HG03025 (cell line): Measurements from ENCODE around the gene FARP1.

Experiments
- ATAC-seq: cut with Tn5 transposase; IDR thresholded peaks from one replicate; pipeline ENCODE4 v1.9.1; 2021; ENCODE audit warnings: mild to moderate bottlenecking, moderate library complexity; ENCODE audit not compliant: unreplicated experiment, low FRiP score

The FARP1 gene

GRCh38 chr13:98450026-98450425 is 307.1 kb downstream of the FARP1 start:
- ATAC-seq: no peak

GRCh38 chr13:98450539-98451111 is 307.7 kb downstream of the FARP1 start:
- no peak for ATAC-seq

GRCh38 chr13:98451676-98452470 is 309.0 kb downstream of the FARP1 start:
- no peak for ATAC-seq

- ATAC-seq: no peak
Measured at GRCh38 chr13:98452851-98453843, 310.3 kb downstream of the FARP1 start.

GRCh38 chr13:98454389-98454881 is 311.5 kb downstream of the FARP1 start:
- ATAC-seq: no peak

GRCh38 chr13:98456413-98456845 is 313.5 kb downstream of the FARP1 start:
- ATAC-seq: no peak

- no peak for ATAC-seq
Measured at GRCh38 chr13:98457053-98457452, 314.2 kb downstream of the FARP1 start.

- ATAC-seq: no peak
Measured at GRCh38 chr13:98458431-98458830, 315.5 kb downstream of the FARP1 start.

GRCh38 chr13:98459171-98459681 is 316.3 kb downstream of the FARP1 start:
- no peak for ATAC-seq

- no peak for ATAC-seq
Measured at GRCh38 chr13:98459721-98460370, 317.0 kb downstream of the FARP1 start.

- ATAC-seq: no peak
Measured at GRCh38 chr13:98460516-98460915, 317.6 kb downstream of the FARP1 start.

GRCh38 chr13:98461486-98462240 is 318.8 kb downstream of the FARP1 start:
- ATAC-seq: no peak

- ATAC-seq: no peak
Measured at GRCh38 chr13:98462241-98462882, 319.5 kb downstream of the FARP1 start.

GRCh38 chr13:98462946-98463345 is 320.1 kb downstream of the FARP1 start:
- ATAC-seq: no peak

- no peak for ATAC-seq
Measured at GRCh38 chr13:98466634-98467236, 323.8 kb downstream of the FARP1 start.

GRCh38 chr13:98467263-98467985 is 324.5 kb downstream of the FARP1 start:
- ATAC-seq: no peak

GRCh38 chr13:98468361-98468760 is 325.5 kb downstream of the FARP1 start:
- no peak for ATAC-seq

- ATAC-seq: no peak
Measured at GRCh38 chr13:98468929-98469328, 326.0 kb downstream of the FARP1 start.
